PC-9 (cell line): Measurements from ENCODE around the gene NPPB.

Source experiments
- CTCF ChIP-seq: fragments of 200-600 bp; sonication (generic); conservative IDR thresholded peaks from 2 replicates; pipeline ENCODE4 v1.6.1; 2017; ENCODE audit warnings: mixed run types, antibody characterized with exemption, mild to moderate bottlenecking, moderate library complexity
- EZH2 ChIP-seq: fragments of 200-600 bp; sonication (generic); IDR thresholded peaks from 2 replicates; pipeline ENCODE4 v1.8.0; 2017; ENCODE audit warnings: antibody characterized with exemption, low read depth

- no peak for TF ChIP-seq EZH2
- no peak for TF ChIP-seq CTCF
Observed at GRCh38 chr1:11868331-11868980, 9.7 kb upstream of the NPPB start.
